ENCODE measurements around the gene FGF12. TPM values are rescaled to one million over a fixed set of nuclear protein-coding genes. Genes with fewer than 3 reads are reported as not detected.

Gene FGF12
- polyA plus RNA-seq, 3 donors, result not detected

- Histone ChIP-seq H3K4me2 (replicated peaks; ENCODE audit: extremely low read depth, low read length, poor library complexity, severe bottlenecking) (no peak overlapping the region), H3K36me3 (replicated peaks in 1 of 2; ENCODE audit: control insufficient read depth in 1 of 2, insufficient read depth in 2 of 2, low read length in 2 of 2) (no peaks in the 10 kb centered on the region)
- peak overlapping the region; percentile 41 to 78 for H3K4me3 Mint-ChIP-seq
Measured at GRCh38 chr3:192514081-192514753, 213.1 kb downstream of the FGF12 start.

DNA sequence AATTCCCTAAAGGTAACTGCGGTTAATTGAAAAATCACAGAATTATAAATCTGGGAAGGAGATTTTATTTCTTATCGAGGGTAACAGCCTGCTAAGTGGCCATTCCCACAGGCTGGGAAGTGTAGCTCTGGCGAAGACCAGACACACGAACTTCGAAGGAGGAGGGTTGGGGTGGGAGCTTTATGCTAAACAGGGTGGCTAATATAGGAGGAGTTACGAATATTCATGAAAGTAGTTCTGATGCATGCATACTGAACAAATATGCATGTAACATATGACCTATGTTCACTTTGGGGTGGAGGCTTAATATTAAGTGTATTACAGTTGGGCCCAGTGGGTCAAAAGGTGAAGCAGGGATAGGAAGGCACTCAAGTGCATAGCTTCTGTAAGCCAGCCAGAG is 221.6 kb downstream of the FGF12 start:
- no peak overlapping the region for H3K27ac ChIP-seq (ENCODE audit: low read depth in 1 of 2, low read length in 2 of 2)
- no peaks in the 10 kb centered on the region for H3K4me1 ChIP-seq (ENCODE audit: control insufficient read depth in 1 of 2, insufficient read depth in 2 of 2, low read length in 2 of 2)
- H3K4me3 ChIP-seq (replicated peaks in 1 of 3; ENCODE audit: low read depth in 2 of 3, low read length in 3 of 3), result no peak overlapping the region
- no peak overlapping the region for H3K4me3 Mint-ChIP-seq
- no peak overlapping the region for H3K9ac ChIP-seq (ENCODE audit: insufficient read depth, low read length, poor library complexity, severe bottlenecking)
- H3K36me3 ChIP-seq (replicated peaks in 1 of 2; ENCODE audit: control insufficient read depth in 1 of 2, insufficient read depth in 2 of 2, low read length in 2 of 2), result no peaks in the 10 kb centered on the region
- no peaks in the 10 kb centered on the region for H3K4me1 Mint-ChIP-seq
- no peaks in the 10 kb centered on the region for H4K20me1 ChIP-seq (ENCODE audit: insufficient read depth, low read length)
- no peaks in the 10 kb centered on the region for H3K36me3 Mint-ChIP-seq
- intact Hi-C loops (cut with micrococcal nuclease), result no loop called here
- no peak for DNase-seq
- no peak overlapping the region for H3K4me2 ChIP-seq (replicated peaks; ENCODE audit: extremely low read depth, low read length, poor library complexity, severe bottlenecking)
- H3K9me3 ChIP-seq (replicated peaks in 1 of 2; ENCODE audit: control insufficient read depth in 1 of 2, insufficient read depth in 1 of 2, low read length in 2 of 2), result no peaks in the 10 kb centered on the region
- TF ChIP-seq, protein P1, sequence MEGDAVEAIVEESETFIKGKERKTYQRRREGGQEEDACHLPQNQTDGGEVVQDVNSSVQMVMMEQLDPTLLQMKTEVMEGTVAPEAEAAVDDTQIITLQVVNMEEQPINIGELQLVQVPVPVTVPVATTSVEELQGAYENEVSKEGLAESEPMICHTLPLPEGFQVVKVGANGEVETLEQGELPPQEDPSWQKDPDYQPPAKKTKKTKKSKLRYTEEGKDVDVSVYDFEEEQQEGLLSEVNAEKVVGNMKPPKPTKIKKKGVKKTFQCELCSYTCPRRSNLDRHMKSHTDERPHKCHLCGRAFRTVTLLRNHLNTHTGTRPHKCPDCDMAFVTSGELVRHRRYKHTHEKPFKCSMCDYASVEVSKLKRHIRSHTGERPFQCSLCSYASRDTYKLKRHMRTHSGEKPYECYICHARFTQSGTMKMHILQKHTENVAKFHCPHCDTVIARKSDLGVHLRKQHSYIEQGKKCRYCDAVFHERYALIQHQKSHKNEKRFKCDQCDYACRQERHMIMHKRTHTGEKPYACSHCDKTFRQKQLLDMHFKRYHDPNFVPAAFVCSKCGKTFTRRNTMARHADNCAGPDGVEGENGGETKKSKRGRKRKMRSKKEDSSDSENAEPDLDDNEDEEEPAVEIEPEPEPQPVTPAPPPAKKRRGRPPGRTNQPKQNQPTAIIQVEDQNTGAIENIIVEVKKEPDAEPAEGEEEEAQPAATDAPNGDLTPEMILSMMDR (IDR thresholded peaks at IDR 0.05), result no peak
- peaks cover 0 to 3% (median 0%) of the 10 kb centered on the region in 3 donors for H3K27me3 Mint-ChIP-seq (ENCODE audit: low read depth in 3 of 3)
- H2AFZ ChIP-seq (ENCODE audit: insufficient read depth, low read depth, low read length, poor library complexity, severe bottlenecking), result no peak overlapping the region
- no peaks in the 10 kb centered on the region for H3K79me2 ChIP-seq (ENCODE audit: insufficient read depth, low read length)
- no peaks in the 10 kb centered on the region for H3K27me3 ChIP-seq (ENCODE audit: control insufficient read depth in 2 of 2, insufficient read depth in 2 of 2, low read length in 2 of 2)
- 72% methylated on average over 5 of the region's 6 CpGs for WGBS (ENCODE audit: insufficient coverage)
- H3K27ac Mint-ChIP-seq, result no peak overlapping the region
- H3K9me3 Mint-ChIP-seq, result peaks cover 0 to 3% (median 2%) of the 10 kb centered on the region in 7 donors

More at GRCh38 chr3:192514081-192514753, 213.1 kb downstream of the FGF12 start:
- Mint-ChIP-seq H3K4me1 (no peaks in the 10 kb centered on the region), H3K36me3 (peaks cover 0 to 2% of the 10 kb centered on the region in 2 donors), H3K27me3 (ENCODE audit: low read depth in 3 of 3) (peaks cover 33 to 42% (median 38%) of the 10 kb centered on the region in 3 donors), H3K27ac (peak overlapping the region in 1 of 7 donors; percentile 45), H3K9me3 (peaks cover 0 to 22% (median 13%) of the 10 kb centered on the region in 7 donors)
- peaks cover 0 to 25% of the 10 kb centered on the region in 2 donors for H3K9me3 ChIP-seq (replicated peaks in 1 of 2; ENCODE audit: control insufficient read depth in 1 of 2, insufficient read depth in 1 of 2, low read length in 2 of 2)
- peaks cover 27 to 44% of the 10 kb centered on the region in 2 donors for H3K27me3 ChIP-seq (ENCODE audit: control insufficient read depth in 2 of 2, insufficient read depth in 2 of 2, low read length in 2 of 2)
- H3K4me1 ChIP-seq (ENCODE audit: control insufficient read depth in 1 of 2, insufficient read depth in 2 of 2, low read length in 2 of 2), result no peaks in the 10 kb centered on the region
- no peak for DNase-seq
- H3K9ac ChIP-seq (ENCODE audit: insufficient read depth, low read length, poor library complexity, severe bottlenecking), result no peak overlapping the region
- no peak overlapping the region for H3K27ac ChIP-seq (ENCODE audit: low read depth in 1 of 2, low read length in 2 of 2)
- H3K4me3 ChIP-seq (replicated peaks in 1 of 3; ENCODE audit: low read depth in 2 of 3, low read length in 3 of 3), result no peak overlapping the region
- H2AFZ ChIP-seq (ENCODE audit: insufficient read depth, low read depth, low read length, poor library complexity, severe bottlenecking), result no peak overlapping the region
- H4K20me1 ChIP-seq (ENCODE audit: insufficient read depth, low read length), result no peaks in the 10 kb centered on the region
- no peaks in the 10 kb centered on the region for H3K79me2 ChIP-seq (ENCODE audit: insufficient read depth, low read length)
- TF ChIP-seq, protein P1 (IDR thresholded peaks at IDR 0.05), result no peak
- intact Hi-C loops (cut with micrococcal nuclease), result no loop called here
- WGBS (ENCODE audit: insufficient coverage), result 2% methylated on average over 31 of the region's 39 CpGs

All from CD14-positive monocyte (primary cell).